Breast epithelium (tissue), 3 donors: ENCODE data around the gene SURF6.

ENCODE experiments used
- POLR2AphosphoS5 ChIP-seq, 3 donors: sonication (generic); formaldehyde crosslinking; IDR thresholded peaks; one replicate each; pipeline ENCODE4 v1.6.1; 2017; ENCODE audit warnings: antibody characterized with exemption in 3 of 3
- TF ChIP-seq, protein P1 (sequence below), 3 donors: fragments of 450-650 bp; IDR thresholded peaks; one replicate each; pipeline ENCODE4 v1.5.1; 2016 to 2017; ENCODE audit warnings: antibody characterized with exemption in 3 of 3, mild to moderate bottlenecking in 3 of 3, moderate library complexity in 3 of 3

DNA sequence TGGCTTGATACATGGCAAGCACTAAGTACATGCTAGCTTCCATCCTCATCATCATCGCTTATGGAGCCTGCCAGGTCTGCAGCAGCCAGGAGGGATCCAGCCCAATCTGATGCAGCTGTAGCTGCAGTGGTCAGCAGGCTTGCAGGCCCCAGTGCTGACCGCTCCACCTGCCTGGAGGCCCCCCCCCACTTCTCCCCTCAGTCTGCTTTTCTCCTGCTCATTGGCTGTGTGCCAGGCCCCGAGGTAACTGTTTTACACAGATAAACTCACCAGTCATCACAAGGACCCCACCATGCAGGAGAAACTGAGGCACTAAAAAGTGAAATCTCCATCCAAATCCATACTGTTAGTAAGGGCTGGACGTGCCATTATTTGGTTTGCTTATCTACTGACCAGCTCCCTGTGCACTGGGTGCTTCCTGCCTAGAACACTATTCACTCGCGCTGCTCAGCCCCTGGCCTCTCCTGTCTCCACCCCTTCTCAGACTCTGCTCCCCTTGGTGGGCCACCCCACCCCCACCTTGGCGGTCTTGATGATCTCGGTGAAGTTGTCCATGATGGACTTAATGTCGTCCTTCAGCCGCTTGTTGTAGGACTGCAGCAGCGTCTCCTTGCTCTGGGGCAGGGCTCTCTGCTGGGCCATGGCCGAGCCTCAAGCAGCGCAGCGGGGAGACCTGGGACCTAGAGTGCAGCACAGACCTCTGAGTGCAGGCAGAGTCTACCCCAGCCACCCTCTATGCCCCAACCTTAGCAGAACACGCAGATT is 10.2 kb upstream of the SURF6 start:
- TF ChIP-seq, protein P1, sequence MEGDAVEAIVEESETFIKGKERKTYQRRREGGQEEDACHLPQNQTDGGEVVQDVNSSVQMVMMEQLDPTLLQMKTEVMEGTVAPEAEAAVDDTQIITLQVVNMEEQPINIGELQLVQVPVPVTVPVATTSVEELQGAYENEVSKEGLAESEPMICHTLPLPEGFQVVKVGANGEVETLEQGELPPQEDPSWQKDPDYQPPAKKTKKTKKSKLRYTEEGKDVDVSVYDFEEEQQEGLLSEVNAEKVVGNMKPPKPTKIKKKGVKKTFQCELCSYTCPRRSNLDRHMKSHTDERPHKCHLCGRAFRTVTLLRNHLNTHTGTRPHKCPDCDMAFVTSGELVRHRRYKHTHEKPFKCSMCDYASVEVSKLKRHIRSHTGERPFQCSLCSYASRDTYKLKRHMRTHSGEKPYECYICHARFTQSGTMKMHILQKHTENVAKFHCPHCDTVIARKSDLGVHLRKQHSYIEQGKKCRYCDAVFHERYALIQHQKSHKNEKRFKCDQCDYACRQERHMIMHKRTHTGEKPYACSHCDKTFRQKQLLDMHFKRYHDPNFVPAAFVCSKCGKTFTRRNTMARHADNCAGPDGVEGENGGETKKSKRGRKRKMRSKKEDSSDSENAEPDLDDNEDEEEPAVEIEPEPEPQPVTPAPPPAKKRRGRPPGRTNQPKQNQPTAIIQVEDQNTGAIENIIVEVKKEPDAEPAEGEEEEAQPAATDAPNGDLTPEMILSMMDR (IDR thresholded peaks at IDR 0.05), result no peak
- TF ChIP-seq POLR2AphosphoS5 (IDR thresholded peaks at IDR 0.05), result no peak
